Measurements from ENCODE around the gene RAB26. TPM values are rescaled to one million over a fixed set of nuclear protein-coding genes. Genes with fewer than 3 reads are reported as not detected.

The RAB26 gene
- total RNA-seq, 1 donor from 2014 or later, result 2.1 TPM

GRCh38 chr16:2194166-2194834 lies 45.9 kb downstream of the RAB26 start:
- peak; percentile 51 for DNase-seq (ENCODE audit: low spot score)
- no peaks in the 10 kb centered on the region for H3K9me3 Mint-ChIP-seq
- H3K27ac ChIP-seq, result no peak overlapping the region
- no peak overlapping the region for H3K4me2 ChIP-seq
- peak overlapping the region; percentile 85 for H3K4me3 Mint-ChIP-seq
- H4K20me1 ChIP-seq (ENCODE audit: low read depth), result peaks cover 17% of the 10 kb centered on the region
- no peaks in the 10 kb centered on the region for H3K36me3 ChIP-seq
- peaks cover 8% of the 10 kb centered on the region for H3K4me1 Mint-ChIP-seq
- no peaks in the 10 kb centered on the region for H3K36me3 Mint-ChIP-seq
- TF ChIP-seq EZH2 (IDR thresholded peaks at IDR 0.05) (no peak), CTCF (IDR thresholded peaks at IDR 0.05) (no peak), EZH2phosphoT487 (IDR thresholded peaks at IDR 0.05) (no peak)
- peaks cover 14% of the 10 kb centered on the region for H3K4me1 ChIP-seq
- H3K79me2 ChIP-seq (ENCODE audit: low read depth), result no peaks in the 10 kb centered on the region
- no peak overlapping the region for H2AFZ ChIP-seq (replicated peaks)
- no peak overlapping the region for H3K27ac Mint-ChIP-seq
- peaks cover 26% of the 10 kb centered on the region for H3F3A ChIP-seq (ENCODE audit: low read depth)
- peaks cover 17% of the 10 kb centered on the region for H3K27me3 Mint-ChIP-seq (ENCODE audit: insufficient read depth, low read depth)
- H3K4me3 ChIP-seq, result no peak overlapping the region
- no peaks in the 10 kb centered on the region for H3K9me3 ChIP-seq (ENCODE audit: low read depth)
- no peak overlapping the region for H3K9ac ChIP-seq
- peaks cover 45% of the 10 kb centered on the region for H3K27me3 ChIP-seq

GRCh38 chr16:2194852-2195321 lies 46.5 kb downstream of the RAB26 start:
- H3F3A ChIP-seq (ENCODE audit: low read depth), result peaks cover 26% of the 10 kb centered on the region
- peaks cover 51% of the 10 kb centered on the region for H3K27me3 ChIP-seq
- no peak overlapping the region for H3K27ac Mint-ChIP-seq
- DNase-seq (ENCODE audit: low spot score), result peak; percentile 64
- H3K4me1 Mint-ChIP-seq, result peaks cover 8% of the 10 kb centered on the region
- TF ChIP-seq CTCF (IDR thresholded peaks at IDR 0.05), result peak; percentile 46
- TF ChIP-seq EZH2 (IDR thresholded peaks at IDR 0.05), result no peak
- TF ChIP-seq EZH2phosphoT487 (IDR thresholded peaks at IDR 0.05), result no peak
- H3K27ac ChIP-seq, result no peak overlapping the region
- peak overlapping the region; percentile 91 for H3K4me2 ChIP-seq
- no peak overlapping the region for H2AFZ ChIP-seq (replicated peaks)
- no peaks in the 10 kb centered on the region for H3K36me3 ChIP-seq
- no peaks in the 10 kb centered on the region for H3K9me3 Mint-ChIP-seq
- no peaks in the 10 kb centered on the region for H3K79me2 ChIP-seq (ENCODE audit: low read depth)
- H4K20me1 ChIP-seq (ENCODE audit: low read depth), result peaks cover 17% of the 10 kb centered on the region
- peaks cover 17% of the 10 kb centered on the region for H3K27me3 Mint-ChIP-seq (ENCODE audit: insufficient read depth, low read depth)
- H3K36me3 Mint-ChIP-seq, result no peaks in the 10 kb centered on the region
- H3K4me3 ChIP-seq, result peak overlapping the region; percentile 80
- H3K4me3 Mint-ChIP-seq, result peak overlapping the region; percentile 85
- H3K9me3 ChIP-seq (ENCODE audit: low read depth), result no peaks in the 10 kb centered on the region
- no peak overlapping the region for H3K9ac ChIP-seq
- H3K4me1 ChIP-seq, result peaks cover 14% of the 10 kb centered on the region

GRCh38 chr16:2195322-2196161 lies 47.1 kb downstream of the RAB26 start:
- Histone ChIP-seq H3K9me3 (ENCODE audit: low read depth) (no peaks in the 10 kb centered on the region), H4K20me1 (ENCODE audit: low read depth) (peaks cover 17% of the 10 kb centered on the region), H3K4me1 (peaks cover 14% of the 10 kb centered on the region), H2AFZ (replicated peaks) (no peak overlapping the region), H3K4me2 (peak overlapping the region; percentile 91), H3K36me3 (no peaks in the 10 kb centered on the region), H3K4me3 (peak overlapping the region; percentile 80), H3K27ac (no peak overlapping the region), H3K27me3 (peaks cover 57% of the 10 kb centered on the region), H3K79me2 (ENCODE audit: low read depth) (no peaks in the 10 kb centered on the region), H3K9ac (no peak overlapping the region), H3F3A (ENCODE audit: low read depth) (peaks cover 26% of the 10 kb centered on the region)
- H3K27me3 Mint-ChIP-seq (ENCODE audit: insufficient read depth, low read depth), result peaks cover 17% of the 10 kb centered on the region
- peak; percentile 43 for DNase-seq (ENCODE audit: low spot score)
- H3K4me3 Mint-ChIP-seq, result peak overlapping the region; percentile 85
- no peaks in the 10 kb centered on the region for H3K9me3 Mint-ChIP-seq
- no peaks in the 10 kb centered on the region for H3K36me3 Mint-ChIP-seq
- H3K4me1 Mint-ChIP-seq, result peaks cover 8% of the 10 kb centered on the region
- TF ChIP-seq CTCF (IDR thresholded peaks at IDR 0.05) (no peak), EZH2 (IDR thresholded peaks at IDR 0.05) (peak; percentile 47), EZH2phosphoT487 (IDR thresholded peaks at IDR 0.05) (no peak)
- no peak overlapping the region for H3K27ac Mint-ChIP-seq

Measured in neural progenitor cell (in vitro differentiated cells).